Karpas-422 (cell line): ENCODE results near the gene FHIT. TPM values are rescaled to one million over a fixed set of nuclear protein-coding genes. Genes with fewer than 3 reads are reported as not detected.

ENCODE experiments used
- DNase-seq: peaks from one replicate; pipeline ENCODE4 v3.0.0-alpha.2; 2015
- H2AFZ ChIP-seq: fragments of 200-600 bp; sonication (generic); 2 replicates; pipeline ENCODE4 v1.6.1; 2014; ENCODE audit warnings: antibody characterized with exemption, low read length, mixed read lengths
- H3K27ac ChIP-seq: fragments of 200-600 bp; sonication (generic); 2 replicates; pipeline ENCODE4 v1.5.1; 2014; ENCODE audit warnings: mild to moderate bottlenecking, low read length, moderate library complexity
- H3K27me3 ChIP-seq: fragments of 200-600 bp; sonication (generic); 2 replicates; pipeline ENCODE4 v1.6.1; 2014; ENCODE audit warnings: low read length, mixed read lengths
- H3K36me3 ChIP-seq: fragments of 200-600 bp; sonication (generic); 2 replicates; pipeline ENCODE4 v1.6.1; 2014; ENCODE audit warnings: low read length, mixed read lengths; ENCODE audit not compliant: insufficient read depth
- H3K4me1 ChIP-seq: fragments of 200-600 bp; sonication (generic); 2 replicates; pipeline ENCODE4 v1.6.1; 2014; ENCODE audit warnings: mild to moderate bottlenecking, low read length, mixed read lengths
- H3K4me2 ChIP-seq: fragments of 200-600 bp; sonication (generic); 2 replicates; pipeline ENCODE4 v1.6.1; 2014; ENCODE audit warnings: low read length, low read depth, mild to moderate bottlenecking; ENCODE audit not compliant: poor library complexity, severe bottlenecking
- H3K4me3 ChIP-seq: fragments of 200-600 bp; sonication (generic); 2 replicates; pipeline ENCODE4 v1.5.1; 2014; ENCODE audit warnings: mild to moderate bottlenecking, antibody characterized with exemption, low read length, mixed read lengths
- H3K79me2 ChIP-seq: fragments of 200-600 bp; sonication (generic); 2 replicates; pipeline ENCODE4 v1.6.1; 2014; ENCODE audit warnings: mild to moderate bottlenecking, low read length, mixed read lengths
- H3K9ac ChIP-seq: fragments of 200-600 bp; sonication (generic); 2 replicates; pipeline ENCODE4 v1.6.0; 2014; ENCODE audit warnings: low read length
- H3K9me2 ChIP-seq: fragments of 200-600 bp; sonication (generic), shearing (Covaris generic); replicated peaks from 2 replicates; pipeline ENCODE4 v1.6.0; 2014; ENCODE audit warnings: mild to moderate bottlenecking, low read length, moderate library complexity; ENCODE audit not compliant: insufficient read depth
- H3K9me3 ChIP-seq: fragments of 300-700, 200-600 bp; sonication (generic); 2 replicates; pipeline ENCODE4 v1.6.1; 2014; ENCODE audit warnings: low read length, mixed read lengths
- H4K20me1 ChIP-seq: fragments of 200-600 bp; sonication (generic); 2 replicates; pipeline ENCODE4 v1.6.1; 2014; ENCODE audit warnings: mild to moderate bottlenecking, antibody characterized with exemption, low read length, low read depth; ENCODE audit not compliant: insufficient read depth
- total RNA-seq: library from RNA; depleted of rRNA; stranded (reverse); fragments of >200 nt; shearing (Covaris generic); gene quantifications from 2 replicates; pipeline ENCODE4 v1.2.3, GENCODE V29; 2014; ENCODE audit warnings: low replicate concordance

The FHIT gene
- total RNA-seq, 1 experiment from 2014 or later: not detected

GRCh38 chr3:60036803-60037202, 1214.4 kb downstream of the FHIT start:
- Histone ChIP-seq H3K9me2 (no peaks in the 10 kb centered on the region), H3K4me3 (no peak overlapping the region), H3K4me1 (no peaks in the 10 kb centered on the region), H4K20me1 (no peaks in the 10 kb centered on the region), H3K27me3 (no peaks in the 10 kb centered on the region), H3K9me3 (peaks cover 4% of the 10 kb centered on the region), H3K27ac (no peak overlapping the region), H2AFZ (no peak overlapping the region), H3K79me2 (no peaks in the 10 kb centered on the region), H3K4me2 (no peak overlapping the region), H3K9ac (no peak overlapping the region), H3K36me3 (no peaks in the 10 kb centered on the region)
- DNase-seq: no peak

- no peaks in the 10 kb centered on the region for H3K36me3 ChIP-seq
- H3K9me2 ChIP-seq: no peaks in the 10 kb centered on the region
- H2AFZ ChIP-seq: no peak overlapping the region
- DNase-seq: no peak
- no peaks in the 10 kb centered on the region for H4K20me1 ChIP-seq
- H3K9ac ChIP-seq: no peak overlapping the region
- peaks cover 9% of the 10 kb centered on the region for H3K9me3 ChIP-seq
- H3K27ac ChIP-seq: no peak overlapping the region
- H3K4me3 ChIP-seq: no peak overlapping the region
- H3K79me2 ChIP-seq: no peaks in the 10 kb centered on the region
- H3K4me1 ChIP-seq: no peaks in the 10 kb centered on the region
- H3K4me2 ChIP-seq: no peak overlapping the region
- no peaks in the 10 kb centered on the region for H3K27me3 ChIP-seq
These were observed 1217.3 kb downstream of the FHIT start for GRCh38 chr3:60033901-60034453.

GRCh38 chr3:60030982-60031381, 1220.3 kb downstream of the FHIT start:
- H3K36me3 ChIP-seq: no peaks in the 10 kb centered on the region
- peaks cover 8% of the 10 kb centered on the region for H3K9me3 ChIP-seq
- DNase-seq: no peak
- no peak overlapping the region for H2AFZ ChIP-seq
- H3K4me2 ChIP-seq: no peak overlapping the region
- no peaks in the 10 kb centered on the region for H4K20me1 ChIP-seq
- no peak overlapping the region for H3K4me3 ChIP-seq
- H3K4me1 ChIP-seq: no peaks in the 10 kb centered on the region
- no peak overlapping the region for H3K9ac ChIP-seq
- no peaks in the 10 kb centered on the region for H3K79me2 ChIP-seq
- H3K27ac ChIP-seq: no peak overlapping the region
- no peaks in the 10 kb centered on the region for H3K9me2 ChIP-seq
- H3K27me3 ChIP-seq: no peaks in the 10 kb centered on the region

GRCh38 chr3:60028233-60028632, 1223.0 kb downstream of the FHIT start:
- H3K36me3 ChIP-seq: no peaks in the 10 kb centered on the region
- H2AFZ ChIP-seq: no peak overlapping the region
- DNase-seq: no peak
- H4K20me1 ChIP-seq: no peaks in the 10 kb centered on the region
- peaks cover 10% of the 10 kb centered on the region for H3K9me3 ChIP-seq
- H3K4me3 ChIP-seq: no peak overlapping the region
- no peaks in the 10 kb centered on the region for H3K9me2 ChIP-seq
- H3K79me2 ChIP-seq: no peaks in the 10 kb centered on the region
- H3K9ac ChIP-seq: no peak overlapping the region
- H3K4me2 ChIP-seq: no peak overlapping the region
- H3K27me3 ChIP-seq: no peaks in the 10 kb centered on the region
- no peak overlapping the region for H3K27ac ChIP-seq
- no peaks in the 10 kb centered on the region for H3K4me1 ChIP-seq

GRCh38 chr3:60027335-60027734, 1223.9 kb downstream of the FHIT start:
- Histone ChIP-seq H3K4me2 (no peak overlapping the region), H3K36me3 (no peaks in the 10 kb centered on the region), H3K79me2 (no peaks in the 10 kb centered on the region), H3K9me3 (peaks cover 10% of the 10 kb centered on the region), H2AFZ (no peak overlapping the region), H3K4me1 (no peaks in the 10 kb centered on the region), H3K9me2 (no peaks in the 10 kb centered on the region), H3K27ac (no peak overlapping the region), H3K4me3 (no peak overlapping the region), H3K9ac (no peak overlapping the region), H4K20me1 (no peaks in the 10 kb centered on the region), H3K27me3 (no peaks in the 10 kb centered on the region)
- no peak for DNase-seq

- Histone ChIP-seq H4K20me1 (no peaks in the 10 kb centered on the region), H3K9me2 (no peaks in the 10 kb centered on the region), H3K4me2 (no peak overlapping the region), H3K36me3 (no peaks in the 10 kb centered on the region), H3K79me2 (no peaks in the 10 kb centered on the region), H3K9ac (no peak overlapping the region), H3K4me1 (no peaks in the 10 kb centered on the region), H3K9me3 (peaks cover 10% of the 10 kb centered on the region), H3K27me3 (no peaks in the 10 kb centered on the region), H3K4me3 (no peak overlapping the region), H2AFZ (no peak overlapping the region), H3K27ac (no peak overlapping the region)
- no peak for DNase-seq
These were observed 1225.9 kb downstream of the FHIT start for GRCh38 chr3:60025096-60026050.

GRCh38 chr3:60024400-60024799, 1226.9 kb downstream of the FHIT start:
- no peak overlapping the region for H3K27ac ChIP-seq
- no peak overlapping the region for H3K4me2 ChIP-seq
- H3K4me3 ChIP-seq: no peak overlapping the region
- DNase-seq: no peak
- no peaks in the 10 kb centered on the region for H3K4me1 ChIP-seq
- H3K9ac ChIP-seq: no peak overlapping the region
- H2AFZ ChIP-seq: no peak overlapping the region
- no peaks in the 10 kb centered on the region for H3K9me2 ChIP-seq
- H3K79me2 ChIP-seq: no peaks in the 10 kb centered on the region
- no peaks in the 10 kb centered on the region for H4K20me1 ChIP-seq
- peaks cover 14% of the 10 kb centered on the region for H3K9me3 ChIP-seq
- no peaks in the 10 kb centered on the region for H3K36me3 ChIP-seq
- H3K27me3 ChIP-seq: no peaks in the 10 kb centered on the region

- no peak overlapping the region for H3K4me3 ChIP-seq
- H3K9ac ChIP-seq: no peak overlapping the region
- H3K4me1 ChIP-seq: no peaks in the 10 kb centered on the region
- peaks cover 9% of the 10 kb centered on the region for H3K9me3 ChIP-seq
- DNase-seq: no peak
- H3K4me2 ChIP-seq: no peak overlapping the region
- H3K79me2 ChIP-seq: no peaks in the 10 kb centered on the region
- no peak overlapping the region for H2AFZ ChIP-seq
- no peaks in the 10 kb centered on the region for H3K9me2 ChIP-seq
- no peak overlapping the region for H3K27ac ChIP-seq
- no peaks in the 10 kb centered on the region for H3K27me3 ChIP-seq
- no peaks in the 10 kb centered on the region for H3K36me3 ChIP-seq
- no peaks in the 10 kb centered on the region for H4K20me1 ChIP-seq
These were observed 1228.1 kb downstream of the FHIT start for GRCh38 chr3:60023189-60023588.
